ENCODE data around the gene MYL5.

DNA sequence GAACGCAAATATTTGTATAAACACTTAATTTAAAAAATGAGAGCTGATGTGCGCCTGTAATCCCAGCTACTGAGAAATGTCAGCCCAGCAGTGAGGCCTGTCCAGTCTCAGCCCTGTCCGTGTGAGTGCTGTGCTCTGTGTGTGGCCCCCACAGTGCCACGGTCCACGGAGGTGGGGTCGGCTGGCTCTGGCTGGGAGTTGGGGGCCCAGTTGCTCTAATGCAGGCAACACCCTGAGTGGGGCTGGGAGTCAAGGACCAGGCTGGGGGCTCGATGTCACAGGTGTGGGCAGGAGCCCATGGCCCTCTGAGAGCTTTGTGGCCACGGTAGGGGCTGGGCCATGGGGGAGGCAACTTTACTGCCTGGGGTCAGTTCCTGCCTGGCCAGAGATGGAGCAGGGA is 44.1 kb downstream of the MYL5 start:
- TF ChIP-seq POLR2A (IDR thresholded peaks at IDR 0.05), result no peak
- TF ChIP-seq, protein P1, sequence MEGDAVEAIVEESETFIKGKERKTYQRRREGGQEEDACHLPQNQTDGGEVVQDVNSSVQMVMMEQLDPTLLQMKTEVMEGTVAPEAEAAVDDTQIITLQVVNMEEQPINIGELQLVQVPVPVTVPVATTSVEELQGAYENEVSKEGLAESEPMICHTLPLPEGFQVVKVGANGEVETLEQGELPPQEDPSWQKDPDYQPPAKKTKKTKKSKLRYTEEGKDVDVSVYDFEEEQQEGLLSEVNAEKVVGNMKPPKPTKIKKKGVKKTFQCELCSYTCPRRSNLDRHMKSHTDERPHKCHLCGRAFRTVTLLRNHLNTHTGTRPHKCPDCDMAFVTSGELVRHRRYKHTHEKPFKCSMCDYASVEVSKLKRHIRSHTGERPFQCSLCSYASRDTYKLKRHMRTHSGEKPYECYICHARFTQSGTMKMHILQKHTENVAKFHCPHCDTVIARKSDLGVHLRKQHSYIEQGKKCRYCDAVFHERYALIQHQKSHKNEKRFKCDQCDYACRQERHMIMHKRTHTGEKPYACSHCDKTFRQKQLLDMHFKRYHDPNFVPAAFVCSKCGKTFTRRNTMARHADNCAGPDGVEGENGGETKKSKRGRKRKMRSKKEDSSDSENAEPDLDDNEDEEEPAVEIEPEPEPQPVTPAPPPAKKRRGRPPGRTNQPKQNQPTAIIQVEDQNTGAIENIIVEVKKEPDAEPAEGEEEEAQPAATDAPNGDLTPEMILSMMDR (IDR thresholded peaks at IDR 0.05), result no peak
